Cerebellar nuclear complex (tissue), 1 donor: Measurements from ENCODE around the gene CCL16.
"Not testable (repeated sequence)": the region's sequence is repeated elsewhere in the genome, so short reads cannot be mapped to it uniquely, and the experiment has no call there.

Experiments
- DNase-seq, 2 experiments: peaks; one replicate each; lab custom pipeline; 2025; lab: John Stamatoyannopoulos, UW

Gene CCL16

GRCh38 chr17:35981246-35981645 lies at the start of gene CCL16:
Gene CCL16 (minus strand): TSS chr17:35981497. CDS start chr17:35981420, 77 bp downstream.
- DNase-seq, result no peak

GRCh38 chr17:36030956-36031355 lies 49.7 kb upstream of the CCL16 start:
- no peak for DNase-seq

GRCh38 chr17:36027761-36028160 lies 46.5 kb upstream of the CCL16 start:
- DNase-seq, result no peak

- no peak for DNase-seq
These were observed 43.0 kb upstream of the CCL16 start for GRCh38 chr17:36024106-36024869.

- no peak for DNase-seq
These were observed 38.1 kb upstream of the CCL16 start for GRCh38 chr17:36019423-36019822.

- no peak for DNase-seq
These were observed 36.5 kb upstream of the CCL16 start, which contains the start of gene CCL23 for GRCh38 chr17:36017799-36018198. Gene CCL23 (minus strand): TSS chr17:36017972. CDS start chr17:36017897, 75 bp downstream.

- DNase-seq, result no peak
These were observed 35.3 kb upstream of the CCL16 start for GRCh38 chr17:36016555-36016954.

- DNase-seq, result not testable (repeated sequence)
These were observed 34.6 kb upstream of the CCL16 start for GRCh38 chr17:36015895-36016294.

- no peak for DNase-seq
These were observed 33.6 kb upstream of the CCL16 start for GRCh38 chr17:36014946-36015345.

- DNase-seq, result no peak
These were observed 29.9 kb upstream of the CCL16 start for GRCh38 chr17:36011201-36011600.

- DNase-seq, result no peak
These were observed 27.8 kb upstream of the CCL16 start for GRCh38 chr17:36008998-36009665.

- DNase-seq, result no peak
These were observed 23.4 kb upstream of the CCL16 start for GRCh38 chr17:36004594-36005108.

GRCh38 chr17:36002631-36003030 lies 21.3 kb upstream of the CCL16 start:
- DNase-seq, result no peak

- DNase-seq, result no peak
These were observed 20.7 kb upstream of the CCL16 start for GRCh38 chr17:36001862-36002603.

- DNase-seq, result no peak
These were observed 19.9 kb upstream of the CCL16 start, which contains the start of gene CCL15 for GRCh38 chr17:36001110-36001771. Gene CCL15 (minus strand): TSS chr17:36001553. CDS start chr17:36001492, 61 bp downstream.

- DNase-seq, result no peak
These were observed 19.4 kb upstream of the CCL16 start for GRCh38 chr17:36000732-36001109.

- DNase-seq, result no peak
These were observed 17.5 kb upstream of the CCL16 start for GRCh38 chr17:35998756-35999155.

GRCh38 chr17:35998018-35998545 lies 16.8 kb upstream of the CCL16 start:
- no peak for DNase-seq

- DNase-seq, result not testable (repeated sequence)
These were observed 14.0 kb upstream of the CCL16 start for GRCh38 chr17:35995346-35995745.

- no peak for DNase-seq
These were observed 9.8 kb upstream of the CCL16 start for GRCh38 chr17:35991075-35991474.

GRCh38 chr17:35988164-35988563 lies 6.9 kb upstream of the CCL16 start:
- DNase-seq, result no peak

- DNase-seq, result no peak
These were observed 5.3 kb upstream of the CCL16 start, which contains the start of gene CCL14 for GRCh38 chr17:35986643-35987042. Gene CCL14 (minus strand): TSS chr17:35986729. CDS start chr17:35986649, 80 bp downstream.
